IPS-NIHi7 (cell line): ENCODE results near the gene PPP1R15B.

Source experiments
- DNase-seq: peaks from one replicate; pipeline ENCODE4 v3.0.0; 2012; ENCODE audit warnings: mixed read lengths; ENCODE audit errors: extremely low spot score

The PPP1R15B gene

GRCh38 chr1:204411451-204412204 lies at the start of gene PPP1R15B:
TSS of gene PPP1R15B (minus strand) at chr1:204411817. CDS start at chr1:204411411, 406 bp downstream.
- DNase-seq = peak; percentile 96

- DNase-seq = no peak
Measured at GRCh38 chr1:204460346-204460745, 48.7 kb upstream of the PPP1R15B start.

GRCh38 chr1:204459706-204460105 lies 48.1 kb upstream of the PPP1R15B start:
- no peak for DNase-seq

GRCh38 chr1:204457666-204458065 lies 46.0 kb upstream of the PPP1R15B start:
- DNase-seq = no peak

- DNase-seq = no peak
Measured at GRCh38 chr1:204456826-204457442, 45.3 kb upstream of the PPP1R15B start.

- DNase-seq = no peak
Measured at GRCh38 chr1:204455831-204456145, 44.2 kb upstream of the PPP1R15B start.

- peak; percentile 81 for DNase-seq
Measured at GRCh38 chr1:204455063-204455830, 43.6 kb upstream of the PPP1R15B start.

GRCh38 chr1:204454476-204454875 lies 42.9 kb upstream of the PPP1R15B start:
- DNase-seq = no peak

- no peak for DNase-seq
Measured at GRCh38 chr1:204453141-204453772, 41.6 kb upstream of the PPP1R15B start.

GRCh38 chr1:204451352-204452124 lies 39.9 kb upstream of the PPP1R15B start:
- no peak for DNase-seq

GRCh38 chr1:204450461-204451257 lies 39.0 kb upstream of the PPP1R15B start:
- no peak for DNase-seq

GRCh38 chr1:204449678-204450280 lies 38.2 kb upstream of the PPP1R15B start:
- no peak for DNase-seq

- DNase-seq = no peak
Measured at GRCh38 chr1:204448991-204449677, 37.5 kb upstream of the PPP1R15B start.

- no peak for DNase-seq
Measured at GRCh38 chr1:204448344-204448964, 36.8 kb upstream of the PPP1R15B start.

GRCh38 chr1:204447736-204448135 lies 36.1 kb upstream of the PPP1R15B start:
- DNase-seq = no peak

- no peak for DNase-seq
Measured at GRCh38 chr1:204447190-204447589, 35.6 kb upstream of the PPP1R15B start.

GRCh38 chr1:204446413-204447111 lies 34.9 kb upstream of the PPP1R15B start:
- peak; percentile 94 for DNase-seq

GRCh38 chr1:204445860-204446412 lies 34.3 kb upstream of the PPP1R15B start:
- DNase-seq = peak; percentile 88
